Measurements from ENCODE around the gene ANKK1. TPM values are rescaled to one million over a fixed set of nuclear protein-coding genes. Genes with fewer than 3 reads are reported as not detected.
A peak's percentile ranks its signal among the peaks of the same experiment; 100 is the strongest.

Gene ANKK1
- total and polyA plus RNA-seq, 7 donors, result 0.45 to 0.54 TPM; not detected in 5

DNA sequence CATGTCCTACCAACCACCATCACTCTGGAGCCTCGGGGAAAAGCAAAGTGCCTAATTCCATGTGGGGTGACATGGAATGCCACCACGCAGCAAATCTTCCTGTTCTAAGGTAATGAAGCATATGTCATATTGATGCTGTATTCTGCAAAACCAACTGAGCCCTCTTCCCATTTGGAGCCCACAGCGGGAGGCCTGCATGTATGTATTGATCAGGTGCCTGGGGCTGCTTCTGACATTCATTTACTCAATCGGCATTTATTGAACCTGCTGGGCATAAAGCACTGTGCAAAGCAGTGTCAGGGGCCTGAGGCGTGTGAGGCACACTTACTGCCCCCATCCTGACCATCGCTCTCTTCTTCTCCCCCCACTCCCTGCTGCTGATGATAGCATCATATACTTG is 39.1 kb downstream of the ANKK1 start:
- Histone ChIP-seq H3K9me3 (no peaks in the 10 kb centered on the region), H3K4me1 (no peaks in the 10 kb centered on the region), H3K27ac (no peak overlapping the region), H3K36me3 (no peaks in the 10 kb centered on the region), H3K27me3 (no peaks in the 10 kb centered on the region), H3K4me3 (no peak overlapping the region)
- DNase-seq, result no peak
- WGBS, 2 donors, result 92 to 96% methylated on average over 6 of the region's 6 CpGs
- no peak for TF ChIP-seq POLR2AphosphoS5 (IDR thresholded peaks at IDR 0.05)
- intact Hi-C loops (cut with DNase I), result no loop called here

- H3K9me3 ChIP-seq, result no peaks in the 10 kb centered on the region
- H3K27ac ChIP-seq, result no peak overlapping the region
- no peaks in the 10 kb centered on the region for H3K27me3 ChIP-seq
- H3K4me1 ChIP-seq, result no peaks in the 10 kb centered on the region
- no peak for TF ChIP-seq CTCF (IDR thresholded peaks at IDR 0.05)
- TF ChIP-seq POLR2A (IDR thresholded peaks at IDR 0.05), result no peak
- TF ChIP-seq POLR2AphosphoS5 (IDR thresholded peaks at IDR 0.05), result no peak
- TF ChIP-seq EP300 (IDR thresholded peaks at IDR 0.05), result no peak
- no peak overlapping the region for H3K4me3 ChIP-seq
- intact Hi-C loops (cut with DNase I), result no loop called here
- 89 to 92% methylated on average over 4 of the region's 4 CpGs for WGBS, 2 donors
- no peaks in the 10 kb centered on the region for H3K36me3 ChIP-seq
- DNase-seq, result peak; percentile 40
Measured at GRCh38 chr11:113431746-113432145, 44.2 kb downstream of the ANKK1 start.

DNA sequence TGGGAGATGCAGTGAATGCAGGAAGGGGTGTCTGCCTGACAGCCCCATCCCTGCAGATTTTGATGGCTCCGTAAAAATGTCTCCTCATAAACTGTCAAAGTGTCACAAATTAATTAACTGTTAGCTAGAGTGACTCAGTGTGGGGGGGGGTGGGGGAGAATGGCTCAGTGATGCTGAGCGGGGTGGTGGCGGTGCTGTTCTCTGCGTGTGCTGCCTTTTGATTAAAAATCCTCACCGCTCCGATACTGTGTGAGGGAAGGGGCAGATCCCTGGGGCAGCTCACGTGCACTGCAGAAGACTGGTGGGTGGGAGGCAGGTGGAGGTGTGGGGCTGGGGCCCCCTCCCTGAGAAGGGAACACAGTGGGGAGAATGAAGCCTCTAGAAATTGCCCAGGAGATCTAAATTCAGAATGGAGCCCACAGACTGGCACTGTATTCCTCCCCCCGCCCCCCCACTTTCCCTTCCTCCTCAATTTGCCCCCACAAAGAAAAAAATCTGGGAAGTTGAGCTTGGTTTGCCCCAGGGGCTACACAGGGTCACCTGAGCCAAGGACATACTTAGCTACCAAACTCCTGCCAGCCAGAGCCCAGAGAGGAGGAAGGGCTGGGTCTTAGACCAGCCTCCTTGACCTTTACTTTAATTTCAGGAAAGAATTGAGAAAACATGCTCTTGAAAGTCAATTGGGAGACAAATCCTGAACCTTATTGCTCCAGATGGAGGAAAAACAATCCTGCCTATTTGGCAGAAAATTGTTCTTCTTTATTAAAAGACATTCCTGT is 47.8 kb downstream of the ANKK1 start:
- no peak for TF ChIP-seq POLR2A (IDR thresholded peaks at IDR 0.05)
- no peak for TF ChIP-seq EP300 (IDR thresholded peaks at IDR 0.05)
- no peak for TF ChIP-seq CTCF (IDR thresholded peaks at IDR 0.05)
- TF ChIP-seq POLR2AphosphoS5 (IDR thresholded peaks at IDR 0.05), result no peak
- H3K4me1 ChIP-seq, result no peaks in the 10 kb centered on the region
- DNase-seq, result no peak
- no peaks in the 10 kb centered on the region for H3K9me3 ChIP-seq
- no peaks in the 10 kb centered on the region for H3K27me3 ChIP-seq
- H3K27ac ChIP-seq, result no peak overlapping the region
- no peaks in the 10 kb centered on the region for H3K36me3 ChIP-seq
- WGBS, 2 donors, result 88 to 90% methylated on average over 8 of the region's 8 CpGs
- intact Hi-C loops (cut with DNase I), result no loop called here
- H3K4me3 ChIP-seq, result no peak overlapping the region

GRCh38 chr11:113436672-113437252 is 49.2 kb downstream of the ANKK1 start:
- 68 to 71% methylated on average over 6 of the region's 6 CpGs for WGBS, 2 donors
- no peaks in the 10 kb centered on the region for H3K27me3 ChIP-seq
- no peak overlapping the region for H3K27ac ChIP-seq
- no peak for TF ChIP-seq POLR2A (IDR thresholded peaks at IDR 0.05)
- TF ChIP-seq CTCF (IDR thresholded peaks at IDR 0.05), result no peak
- no peak for TF ChIP-seq EP300 (IDR thresholded peaks at IDR 0.05)
- DNase-seq, result peak; percentile 48
- H3K9me3 ChIP-seq, result no peaks in the 10 kb centered on the region
- H3K4me3 ChIP-seq, result no peak overlapping the region
- H3K36me3 ChIP-seq, result no peaks in the 10 kb centered on the region
- no peaks in the 10 kb centered on the region for H3K4me1 ChIP-seq
- intact Hi-C loops (cut with DNase I), result no loop called here

DNA sequence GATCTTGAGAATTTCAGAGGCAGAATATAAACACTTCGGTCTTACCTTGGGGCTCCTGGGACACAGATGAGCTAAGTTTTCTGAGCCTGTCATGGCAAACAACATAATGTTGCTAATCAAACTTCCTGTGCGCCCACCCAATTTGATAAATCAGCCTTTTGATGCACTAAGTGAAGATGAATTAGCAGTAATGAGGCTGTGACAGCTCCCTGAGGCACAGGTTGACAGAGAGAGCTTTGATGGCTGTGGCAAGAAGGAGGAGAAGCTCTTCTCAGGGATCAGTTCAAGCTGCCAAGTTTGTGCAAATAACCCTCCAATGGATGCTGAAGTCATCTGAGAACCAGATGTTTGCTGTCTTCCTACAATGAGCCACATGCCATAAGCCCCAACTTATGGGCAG is 53.2 kb downstream of the ANKK1 start:
- DNase-seq, result no peak
- no peaks in the 10 kb centered on the region for H3K9me3 ChIP-seq
- no peak for TF ChIP-seq EP300 (IDR thresholded peaks at IDR 0.05)
- no peak for TF ChIP-seq POLR2A (IDR thresholded peaks at IDR 0.05)
- TF ChIP-seq CTCF (IDR thresholded peaks at IDR 0.05), result no peak
- TF ChIP-seq POLR2AphosphoS5 (IDR thresholded peaks at IDR 0.05), result no peak
- no peak overlapping the region for H3K27ac ChIP-seq
- H3K4me3 ChIP-seq, result no peak overlapping the region
- peaks cover 0 to 15% (median 13%) of the 10 kb centered on the region in 4 donors for H3K4me1 ChIP-seq
- 89 to 94% methylated on average over 2 of the region's 2 CpGs for WGBS, 2 donors
- no peaks in the 10 kb centered on the region for H3K36me3 ChIP-seq
- no peaks in the 10 kb centered on the region for H3K27me3 ChIP-seq
- intact Hi-C loops (cut with DNase I), result no loop called here
